Panc1 (cell line): ENCODE results near the gene UNKL.

Experiments used
- CTCF ChIP-seq: fragments of 450-650 bp; IDR thresholded peaks from 2 replicates; pipeline ENCODE4 v1.5.1; 2017; ENCODE audit warnings: mild to moderate bottlenecking
- POLR2AphosphoS5 ChIP-seq: IDR thresholded peaks from 2 replicates; pipeline ENCODE4 v1.6.1; 2012; ENCODE audit warnings: mild to moderate bottlenecking, low read depth, low read length, moderate library complexity
- REST ChIP-seq, 2 experiments: IDR thresholded peaks; 2 replicates each; pipeline ENCODE4 v1.6.1; 2011 to 2012; ENCODE audit warnings: low read depth in 2 of 2, control low read depth in 1 of 2, low read length in 1 of 2, mild to moderate bottlenecking in 1 of 2, moderate library complexity in 1 of 2; ENCODE audit not compliant: insufficient read depth in 1 of 2
- SIN3A ChIP-seq: IDR thresholded peaks from 2 replicates; pipeline ENCODE4 v1.6.1; 2012; ENCODE audit warnings: low read depth, mild to moderate bottlenecking, low read length, moderate library complexity, borderline replicate concordance; ENCODE audit not compliant: insufficient read depth

- TF ChIP-seq REST (IDR thresholded peaks at IDR 0.05; ENCODE audit: insufficient read depth in 1 of 2, low read depth in 2 of 2, low read length in 1 of 2) (no peak), POLR2AphosphoS5 (no peak), CTCF (no peak), SIN3A (no peak)
Observed at GRCh38 chr16:1443403-1443973, 29.0 kb upstream of the UNKL start.
